RWPE2 (cell line): ENCODE data around the gene OFD1.

ENCODE experiments used
- ATAC-seq: fragments of 200-7000 bp; cut with Tn5 transposase; 3 replicates; pipeline ENCODE4 v1.9.1; 2021; ENCODE audit warnings: low read depth
- DNase-seq: peaks from one replicate; pipeline ENCODE4 v3.0.0-alpha.2; 2020; ENCODE audit warnings: low spot score
- H3K27ac ChIP-seq: fragments of 450-650 bp; 2 replicates; pipeline ENCODE4 v1.5.1; 2017; ENCODE audit warnings: mild to moderate bottlenecking; ENCODE audit not compliant: poor library complexity, severe bottlenecking
- H3K27me3 ChIP-seq: fragments of 250-450 bp; sonication (Bioruptor Pico); 2 replicates; pipeline ENCODE4 v1.5.1; 2021; ENCODE audit warnings: mild to moderate bottlenecking, moderate library complexity; ENCODE audit not compliant: insufficient read depth, poor library complexity, severe bottlenecking
- H3K36me3 ChIP-seq: fragments of 250-450 bp; sonication (Bioruptor Pico); 2 replicates; pipeline ENCODE4 v1.5.1; 2020; ENCODE audit warnings: low read depth, mild to moderate bottlenecking, moderate library complexity
- H3K4me1 ChIP-seq: fragments of 250-450 bp; sonication (Bioruptor Pico); 2 replicates; pipeline ENCODE4 v1.5.1; 2021; ENCODE audit warnings: mild to moderate bottlenecking, moderate library complexity; ENCODE audit not compliant: insufficient read depth, poor library complexity, severe bottlenecking
- H3K4me3 ChIP-seq: fragments of 250-450 bp; sonication (Bioruptor Pico); 2 replicates; pipeline ENCODE4 v1.5.1; 2021; ENCODE audit warnings: mild to moderate bottlenecking, moderate library complexity; ENCODE audit not compliant: severe bottlenecking
- H3K9me3 ChIP-seq: fragments of 250-450 bp; sonication (Bioruptor Pico); 2 replicates; pipeline ENCODE4 v1.5.1; 2021; ENCODE audit warnings: mild to moderate bottlenecking, moderate library complexity; ENCODE audit not compliant: severe bottlenecking
- CTCF ChIP-seq: fragments of 450-650 bp; IDR thresholded peaks from one replicate; pipeline ENCODE4 v1.5.1; 2017; ENCODE audit warnings: mild to moderate bottlenecking, moderate library complexity; ENCODE audit not compliant: poor library complexity, severe bottlenecking

The OFD1 gene

GRCh38 chrX:13692771-13693231, 41.7 kb upstream of the OFD1 start:
- Histone ChIP-seq H3K4me3 (no peak overlapping the region), H3K36me3 (no peaks in the 10 kb centered on the region)

GRCh38 chrX:13693341-13693961, 41.1 kb upstream of the OFD1 start:
- TF ChIP-seq CTCF: no peak
- H3K36me3 ChIP-seq: no peaks in the 10 kb centered on the region
- H3K4me3 ChIP-seq: no peak overlapping the region
- no peaks in the 10 kb centered on the region for H3K27me3 ChIP-seq
- peaks cover 23% of the 10 kb centered on the region for H3K4me1 ChIP-seq
- H3K9me3 ChIP-seq: no peaks in the 10 kb centered on the region
- DNase-seq (no peak), ATAC-seq (peak; percentile 45)
- H3K27ac ChIP-seq: peak overlapping the region; percentile 28

More at GRCh38 chrX:13692771-13693231, 41.7 kb upstream of the OFD1 start:
- H3K4me1 ChIP-seq: peaks cover 23% of the 10 kb centered on the region
- H3K27me3 ChIP-seq: no peaks in the 10 kb centered on the region
- DNase-seq (no peak), ATAC-seq (no peak)
- peak overlapping the region; percentile 28 for H3K27ac ChIP-seq
- TF ChIP-seq CTCF: no peak
- no peaks in the 10 kb centered on the region for H3K9me3 ChIP-seq

GRCh38 chrX:13694359-13694758, 40.2 kb upstream of the OFD1 start:
- Histone ChIP-seq H3K27ac (no peak overlapping the region), H3K4me3 (no peak overlapping the region)
- no peak for TF ChIP-seq CTCF

GRCh38 chrX:13694983-13695382, 39.6 kb upstream of the OFD1 start:
- ATAC-seq: no peak
- Histone ChIP-seq H3K27ac (no peak overlapping the region), H3K4me1 (peaks cover 23% of the 10 kb centered on the region), H3K27me3 (no peaks in the 10 kb centered on the region), H3K36me3 (no peaks in the 10 kb centered on the region), H3K4me3 (no peak overlapping the region), H3K9me3 (no peaks in the 10 kb centered on the region)
- no peak for TF ChIP-seq CTCF
- DNase-seq: no peak

More at GRCh38 chrX:13694359-13694758, 40.2 kb upstream of the OFD1 start:
- DNase-seq (no peak), ATAC-seq (no peak)
- H3K36me3 ChIP-seq: no peaks in the 10 kb centered on the region
- no peaks in the 10 kb centered on the region for H3K27me3 ChIP-seq
- H3K4me1 ChIP-seq: peaks cover 23% of the 10 kb centered on the region
- no peaks in the 10 kb centered on the region for H3K9me3 ChIP-seq

GRCh38 chrX:13695601-13696115, 38.9 kb upstream of the OFD1 start:
- TF ChIP-seq CTCF: no peak
- ATAC-seq (no peak), DNase-seq (no peak)
- Histone ChIP-seq H3K27me3 (no peaks in the 10 kb centered on the region), H3K4me1 (peaks cover 23% of the 10 kb centered on the region), H3K4me3 (no peak overlapping the region), H3K9me3 (no peaks in the 10 kb centered on the region), H3K36me3 (no peaks in the 10 kb centered on the region), H3K27ac (no peak overlapping the region)
